Keratinocyte (primary cell): ENCODE measurements around the gene PEX3. TPM values are rescaled to one million over a fixed set of nuclear protein-coding genes. Genes with fewer than 3 reads are reported as not detected.

Experiments used
- DNase-seq: peaks from one replicate; pipeline ENCODE4 v3.0.0-alpha.2; 2011; ENCODE audit warnings: low read depth, missing footprints, low spot score
- FAIRE-seq: peaks from 2 replicates; lab custom pipeline; 2011; peaks lifted over from hg19 to GRCh38; lab: Jason Lieb, UNC
- H2AFZ ChIP-seq: 2 replicates; pipeline ENCODE4 v1.6.0; 2012; ENCODE audit warnings: low read length, control low read depth, inconsistent platforms; ENCODE audit not compliant: control insufficient read depth
- H3K27ac ChIP-seq: 2 replicates; pipeline ENCODE4 v1.5.1; 2011; ENCODE audit warnings: low read length; ENCODE audit not compliant: control insufficient read depth, insufficient read depth
- H3K27me3 ChIP-seq: 3 replicates; pipeline ENCODE4 v1.6.0; 2011; ENCODE audit warnings: low read length; ENCODE audit not compliant: control insufficient read depth, insufficient read depth; ENCODE audit errors: extremely low read depth
- H3K36me3 ChIP-seq, 2 experiments: 2 replicates in 1 of 2; 3 replicates in 1 of 2; pipeline ENCODE4 v1.5.1; 2011; ENCODE audit warnings: low read length in 2 of 2, mild to moderate bottlenecking in 1 of 2; ENCODE audit not compliant: control insufficient read depth in 2 of 2, insufficient read depth in 2 of 2; ENCODE audit errors: extremely low read depth in 1 of 2
- H3K4me1 ChIP-seq: 3 replicates; pipeline ENCODE4 v1.5.1; 2011; ENCODE audit warnings: low read length; ENCODE audit not compliant: control insufficient read depth, insufficient read depth; ENCODE audit errors: extremely low read depth
- H3K4me2 ChIP-seq: 3 replicates; pipeline ENCODE4 v1.6.0; 2011; ENCODE audit warnings: low read depth, low read length; ENCODE audit not compliant: control insufficient read depth, insufficient read depth; ENCODE audit errors: extremely low read depth
- H3K4me3 ChIP-seq, 3 experiments: fragments of 200-600 bp in 1 of 3; sonication (generic) in 1 of 3; 2 replicates in 2 of 3; 3 replicates in 1 of 3; pipeline ENCODE4 v1.5.1; 2011 to 2016; ENCODE audit warnings: low read length in 3 of 3, mild to moderate bottlenecking in 3 of 3, control low read depth in 2 of 3, inconsistent platforms in 1 of 3, low read depth in 1 of 3, mixed read lengths in 1 of 3, mixed run types in 1 of 3, moderate library complexity in 1 of 3; ENCODE audit not compliant: control insufficient read depth in 2 of 3, insufficient read depth in 2 of 3; ENCODE audit errors: extremely low read depth in 1 of 3
- H3K79me2 ChIP-seq: 2 replicates; pipeline ENCODE4 v1.6.0; 2012; ENCODE audit warnings: low read length; ENCODE audit not compliant: control insufficient read depth, insufficient read depth
- H3K9ac ChIP-seq: 3 replicates; pipeline ENCODE4 v1.6.0; 2011; ENCODE audit warnings: low read length; ENCODE audit not compliant: control insufficient read depth, insufficient read depth; ENCODE audit errors: extremely low read depth
- H3K9me1 ChIP-seq: 3 replicates; pipeline ENCODE4 v1.6.0; 2011; ENCODE audit warnings: low read length; ENCODE audit not compliant: control insufficient read depth, insufficient read depth; ENCODE audit errors: extremely low read depth
- H3K9me3 ChIP-seq: 2 replicates; pipeline ENCODE4 v1.5.1; 2012; ENCODE audit warnings: low read depth, low read length; ENCODE audit not compliant: control insufficient read depth
- H4K20me1 ChIP-seq: 3 replicates; pipeline ENCODE4 v1.6.0; 2011; ENCODE audit warnings: low read length; ENCODE audit not compliant: control insufficient read depth, insufficient read depth; ENCODE audit errors: extremely low read depth
- CTCF ChIP-seq, 3 experiments: IDR thresholded peaks in 1 of 3; conservative IDR thresholded peaks in 1 of 3; optimal IDR thresholded peaks in 1 of 3; 2 replicates in 2 of 3; 3 replicates in 1 of 3; pipeline versions ENCODE3 to v1.5.1; 2011; ENCODE audit warnings: low read length in 3 of 3, mild to moderate bottlenecking in 3 of 3, moderate library complexity in 2 of 3, control low read depth in 1 of 3, inconsistent platforms in 1 of 3; ENCODE audit not compliant: insufficient read depth in 2 of 3; ENCODE audit errors: extremely low read depth in 1 of 3
- EZH2 ChIP-seq: IDR thresholded peaks from one replicate; pipeline ENCODE4 v1.6.1; 2012; ENCODE audit warnings: inconsistent platforms, mild to moderate bottlenecking, low read length, moderate library complexity
- dilution Hi-C: fragments of 300-500 bp; cut with MboI; formaldehyde crosslinking; loops from one replicate; pipeline ENCODE4 v1.7.0; 2020; ENCODE audit warnings: low sequenced_read_pairs; ENCODE audit not compliant: extremely low pct_ligation_motif_present
- polyA plus RNA-seq, 5 experiments: library from polyadenylated mRNA; depleted of rRNA in 3 of 5; stranded (reverse) in 3 of 5; stranded (forward) in 1 of 5; unstranded in 1 of 5; fragments of >200 nt; gene quantifications; 1 replicate in 1 of 5; 2 replicates in 3 of 5; 3 replicates in 1 of 5; pipeline versions ENCODE4 v1.2.1 to v1.2.3, GENCODE V29; 2011 to 2012; ENCODE audit warnings: missing spikeins in 2 of 5, low read depth in 1 of 5, low replicate concordance in 1 of 5

The PEX3 gene
- polyA plus RNA-seq, 1 donor (not counting 4 experiments of a cell fraction or from before 2014, with no cell fraction given): 68.1 TPM

- dilution Hi-C loops: no loop called here
- FAIRE-seq (no peak), DNase-seq (no peak)
- no peaks in the 10 kb centered on the region for H3K9me1 ChIP-seq
- no peak overlapping the region for H3K4me2 ChIP-seq
- no peaks in the 10 kb centered on the region for H3K27me3 ChIP-seq
- H3K4me1 ChIP-seq: no peaks in the 10 kb centered on the region
- H2AFZ ChIP-seq: no peak overlapping the region
- TF ChIP-seq CTCF (optimal IDR thresholded peaks at IDR 0.05 in 1 of 3, IDR thresholded peaks at IDR 0.05 in 1 of 3, conservative IDR thresholded peaks at IDR 0.05 in 1 of 3; ENCODE audit: extremely low read depth in 1 of 3, insufficient read depth in 2 of 3, low read length in 3 of 3) (no peak), EZH2 (no peak)
- H3K36me3 ChIP-seq: no peaks in the 10 kb centered on the region
- H3K4me3 ChIP-seq: no peak overlapping the region
- no peak overlapping the region for H3K27ac ChIP-seq
- H3K79me2 ChIP-seq: no peaks in the 10 kb centered on the region
- no peaks in the 10 kb centered on the region for H4K20me1 ChIP-seq
- no peaks in the 10 kb centered on the region for H3K9me3 ChIP-seq
- H3K9ac ChIP-seq: no peak overlapping the region
Measured at GRCh38 chr6:143522039-143522600, 71.5 kb downstream of the PEX3 start.

DNA sequence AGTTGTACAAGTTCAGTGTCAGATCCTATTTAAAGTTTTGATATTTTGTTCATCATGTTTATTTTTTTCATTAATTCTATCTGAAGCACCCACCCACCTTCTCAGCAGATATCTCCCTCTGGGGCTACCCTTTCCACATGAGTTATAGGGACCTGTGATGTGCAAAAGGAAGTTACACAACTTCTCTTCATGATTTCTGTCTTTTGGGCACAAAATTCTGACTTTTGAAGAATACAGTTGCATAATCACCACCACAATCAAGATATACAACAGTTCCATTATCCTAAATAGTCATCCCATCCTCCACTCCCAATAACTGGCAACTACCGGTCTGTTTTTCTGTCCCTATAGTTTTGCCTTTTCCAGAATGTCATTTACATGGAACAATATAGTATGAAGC is 74.8 kb downstream of the PEX3 start:
- TF ChIP-seq CTCF (optimal IDR thresholded peaks at IDR 0.05 in 1 of 3, IDR thresholded peaks at IDR 0.05 in 1 of 3, conservative IDR thresholded peaks at IDR 0.05 in 1 of 3; ENCODE audit: extremely low read depth in 1 of 3, insufficient read depth in 2 of 3, low read length in 3 of 3): no peak
- TF ChIP-seq EZH2: no peak
- DNase-seq (no peak), FAIRE-seq (no peak)
- no peaks in the 10 kb centered on the region for H3K4me1 ChIP-seq
- H3K9me3 ChIP-seq: no peaks in the 10 kb centered on the region
- H3K4me3 ChIP-seq: no peak overlapping the region
- H3K79me2 ChIP-seq: no peaks in the 10 kb centered on the region
- no peaks in the 10 kb centered on the region for H3K27me3 ChIP-seq
- H3K4me2 ChIP-seq: no peak overlapping the region
- H3K27ac ChIP-seq: no peak overlapping the region
- H3K36me3 ChIP-seq: no peaks in the 10 kb centered on the region
- dilution Hi-C loops: no loop called here
- H2AFZ ChIP-seq: no peak overlapping the region
- H4K20me1 ChIP-seq: no peaks in the 10 kb centered on the region
- no peak overlapping the region for H3K9ac ChIP-seq
- no peaks in the 10 kb centered on the region for H3K9me1 ChIP-seq
